ENCODE data around the gene PCDHA9. TPM values are rescaled to one million over a fixed set of nuclear protein-coding genes. Genes with fewer than 3 reads are reported as not detected.

Gene PCDHA9
- total and polyA plus RNA-seq, 2 experiments from 2014 or later, result 0.57 to 2.5 TPM

- 97% methylated on average over 37 of the region's 37 CpGs for WGBS (ENCODE audit: low lambda C conversion rate, missing lambda C conversion rate)
- H3K4me3 ChIP-seq, result no peak overlapping the region
- no peaks in the 10 kb centered on the region for H3K36me3 ChIP-seq (replicated peaks; ENCODE audit: insufficient read depth, low read depth)
- no peak overlapping the region for H3K4me2 ChIP-seq
- TF ChIP-seq CTCF (IDR thresholded peaks at IDR 0.05; ENCODE audit: poor library complexity) (no peak), EZH2 (IDR thresholded peaks at IDR 0.05; ENCODE audit: borderline replicate concordance) (no peak), EZH2phosphoT487 (IDR thresholded peaks at IDR 0.05; ENCODE audit: low read depth, severe bottlenecking, unreplicated experiment) (no peak)
- H3K9me2 ChIP-seq (replicated peaks; ENCODE audit: insufficient read depth), result no peaks in the 10 kb centered on the region
- no peak overlapping the region for H2AFZ ChIP-seq
- no peaks in the 10 kb centered on the region for H4K20me1 ChIP-seq (ENCODE audit: insufficient read depth, poor library complexity, severe bottlenecking)
- H3K27ac ChIP-seq, result no peak overlapping the region
- H3K79me2 ChIP-seq, result peaks cover 24% of the 10 kb centered on the region
- no peak for DNase-seq (ENCODE audit: low spot score)
- no peaks in the 10 kb centered on the region for H3K27me3 ChIP-seq
- no peaks in the 10 kb centered on the region for H3K4me1 ChIP-seq (ENCODE audit: insufficient read depth)
- H3K9me3 ChIP-seq (ENCODE audit: low read depth), result no peaks in the 10 kb centered on the region
Observed at GRCh38 chr5:140877262-140877581, 29.0 kb downstream of the PCDHA9 start.

- peak; percentile 48 for DNase-seq (ENCODE audit: low spot score)
- H3K27ac ChIP-seq, result no peak within 1 kb of the TSS
- no peaks in the 10 kb centered on the region for H3K9me2 ChIP-seq (replicated peaks; ENCODE audit: insufficient read depth)
- H3K9me3 ChIP-seq (ENCODE audit: low read depth), result peaks cover 6% of the 10 kb centered on the region
- H3K36me3 ChIP-seq (replicated peaks; ENCODE audit: insufficient read depth, low read depth), result no peaks in the 10 kb centered on the region
- no peak within 1 kb of the TSS for H3K4me3 ChIP-seq
- H3K27me3 ChIP-seq, result no peaks in the 10 kb centered on the region
- WGBS (ENCODE audit: low lambda C conversion rate, missing lambda C conversion rate), result 73% methylated on average over 35 of the region's 35 CpGs
- no peaks in the 10 kb centered on the region for H3K4me1 ChIP-seq (ENCODE audit: insufficient read depth)
- peak; percentile 40 for TF ChIP-seq CTCF (IDR thresholded peaks at IDR 0.05; ENCODE audit: poor library complexity)
- TF ChIP-seq EZH2phosphoT487 (IDR thresholded peaks at IDR 0.05; ENCODE audit: low read depth, severe bottlenecking, unreplicated experiment), result no peak
- no peak within 1 kb of the TSS for H2AFZ ChIP-seq
- peak within 1 kb of the TSS; percentile 65 for H3K4me2 ChIP-seq
- no peaks in the 10 kb centered on the region for H4K20me1 ChIP-seq (ENCODE audit: insufficient read depth, poor library complexity, severe bottlenecking)
- H3K79me2 ChIP-seq, result peaks cover 20% of the 10 kb centered on the region
Observed at GRCh38 chr5:140881889-140882590, 33.9 kb downstream of the PCDHA9 start, which contains the start of gene PCDHA13. TSS of gene PCDHA13 (plus strand) at chr5:140882124. CDS start at chr5:140882269, 145 bp downstream.

- H3K4me1 ChIP-seq (ENCODE audit: insufficient read depth), result no peaks in the 10 kb centered on the region
- peaks cover 20% of the 10 kb centered on the region for H3K79me2 ChIP-seq
- 64% methylated on average over 12 of the region's 12 CpGs for WGBS (ENCODE audit: low lambda C conversion rate, missing lambda C conversion rate)
- no peak overlapping the region for H3K27ac ChIP-seq
- peak overlapping the region; percentile 65 for H3K4me2 ChIP-seq
- H3K4me3 ChIP-seq, result no peak overlapping the region
- no peak for DNase-seq (ENCODE audit: low spot score)
- TF ChIP-seq CTCF (IDR thresholded peaks at IDR 0.05; ENCODE audit: poor library complexity), result peak; percentile 30
- no peak for TF ChIP-seq EZH2phosphoT487 (IDR thresholded peaks at IDR 0.05; ENCODE audit: low read depth, severe bottlenecking, unreplicated experiment)
- H3K9me2 ChIP-seq (replicated peaks; ENCODE audit: insufficient read depth), result no peaks in the 10 kb centered on the region
- H4K20me1 ChIP-seq (ENCODE audit: insufficient read depth, poor library complexity, severe bottlenecking), result no peaks in the 10 kb centered on the region
- H3K9me3 ChIP-seq (ENCODE audit: low read depth), result peaks cover 6% of the 10 kb centered on the region
- no peaks in the 10 kb centered on the region for H3K36me3 ChIP-seq (replicated peaks; ENCODE audit: insufficient read depth, low read depth)
- H3K27me3 ChIP-seq, result no peaks in the 10 kb centered on the region
- no peak overlapping the region for H2AFZ ChIP-seq
Observed at GRCh38 chr5:140882591-140882899, 34.4 kb downstream of the PCDHA9 start.
